GM12892 (cell line): Measurements from ENCODE around the gene RSKR.

Experiments used
- POLR2A ChIP-seq: IDR thresholded peaks from 2 replicates; pipeline ENCODE4 v1.6.1; 2011; ENCODE audit warnings: low read depth, low read length, control low read depth
- POLR2AphosphoS5 ChIP-seq: IDR thresholded peaks from 2 replicates; pipeline ENCODE4 v1.6.1; 2011; ENCODE audit warnings: low read depth, low read length, control low read depth

GRCh38 chr17:28641579-28641978, 27.6 kb upstream of the RSKR start:
- TF ChIP-seq POLR2AphosphoS5 (no peak), POLR2A (no peak)
